ENCODE data around the gene TMEM62.

TMEM62 gene

GRCh38 chr15:43102187-43102586 is 31.2 kb upstream of the TMEM62 start:
- Histone ChIP-seq H3K36me3 (ENCODE audit: control insufficient read depth in 1 of 2, insufficient read depth in 2 of 2, low read length in 2 of 2) (peaks cover 8 to 12% of the 10 kb centered on the region in 2 donors), H3K4me3 (ENCODE audit: low read depth in 1 of 2, low read length in 2 of 2) (no peak overlapping the region), H3K27ac (ENCODE audit: low read length) (no peak overlapping the region), H3K27me3 (ENCODE audit: low read depth, low read length) (no peaks in the 10 kb centered on the region), H3K9me3 (ENCODE audit: control insufficient read depth in 1 of 2, low read length in 2 of 2) (no peaks in the 10 kb centered on the region), H3K4me1 (ENCODE audit: control insufficient read depth in 1 of 2, insufficient read depth in 2 of 2, low read length in 2 of 2) (peaks cover 6 to 16% of the 10 kb centered on the region in 2 donors)

GRCh38 chr15:43103907-43104306 is 29.5 kb upstream of the TMEM62 start:
- H3K36me3 ChIP-seq (ENCODE audit: control insufficient read depth in 1 of 2, insufficient read depth in 2 of 2, low read length in 2 of 2), result peaks cover 5% of the 10 kb centered on the region in 2 donors
- H3K4me3 ChIP-seq (ENCODE audit: low read depth in 1 of 2, low read length in 2 of 2), result no peak overlapping the region
- no peaks in the 10 kb centered on the region for H3K9me3 ChIP-seq (ENCODE audit: control insufficient read depth in 1 of 2, low read length in 2 of 2)
- H3K27ac ChIP-seq (ENCODE audit: low read length), result peak overlapping the region; percentile 54
- peaks cover 6 to 16% of the 10 kb centered on the region in 2 donors for H3K4me1 ChIP-seq (ENCODE audit: control insufficient read depth in 1 of 2, insufficient read depth in 2 of 2, low read length in 2 of 2)
- H3K27me3 ChIP-seq (ENCODE audit: low read depth, low read length), result no peaks in the 10 kb centered on the region

DNA sequence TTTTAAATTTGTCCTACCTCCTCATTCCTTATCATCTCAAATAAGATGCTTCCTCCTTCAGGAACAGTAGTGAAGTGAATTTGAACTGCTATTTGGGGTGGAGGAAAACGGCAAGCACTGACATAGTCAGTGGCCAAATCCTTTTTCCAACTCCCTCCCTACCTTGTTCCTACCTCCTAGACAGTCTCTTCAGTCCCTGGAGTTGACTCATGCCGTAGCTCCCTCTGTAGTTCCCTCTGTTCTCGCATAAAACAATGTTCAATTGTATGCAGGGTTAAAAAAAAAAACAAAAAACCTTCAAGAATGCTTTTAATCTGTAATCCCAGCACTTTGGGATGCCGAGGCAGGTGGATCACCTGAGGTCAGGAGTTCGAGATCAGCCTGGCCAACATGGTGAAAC is 29.0 kb upstream of the TMEM62 start:
- Histone ChIP-seq H3K27ac (ENCODE audit: low read length) (peak overlapping the region; percentile 54), H3K9me3 (ENCODE audit: control insufficient read depth in 1 of 2, low read length in 2 of 2) (no peaks in the 10 kb centered on the region), H3K36me3 (ENCODE audit: control insufficient read depth in 1 of 2, insufficient read depth in 2 of 2, low read length in 2 of 2) (peaks cover 5% of the 10 kb centered on the region in 2 donors), H3K4me1 (ENCODE audit: control insufficient read depth in 1 of 2, insufficient read depth in 2 of 2, low read length in 2 of 2) (peaks cover 6 to 16% of the 10 kb centered on the region in 2 donors), H3K27me3 (ENCODE audit: low read depth, low read length) (no peaks in the 10 kb centered on the region), H3K4me3 (ENCODE audit: low read depth in 1 of 2, low read length in 2 of 2) (peak overlapping the region in 1 of 2 donors; percentile 47)

DNA sequence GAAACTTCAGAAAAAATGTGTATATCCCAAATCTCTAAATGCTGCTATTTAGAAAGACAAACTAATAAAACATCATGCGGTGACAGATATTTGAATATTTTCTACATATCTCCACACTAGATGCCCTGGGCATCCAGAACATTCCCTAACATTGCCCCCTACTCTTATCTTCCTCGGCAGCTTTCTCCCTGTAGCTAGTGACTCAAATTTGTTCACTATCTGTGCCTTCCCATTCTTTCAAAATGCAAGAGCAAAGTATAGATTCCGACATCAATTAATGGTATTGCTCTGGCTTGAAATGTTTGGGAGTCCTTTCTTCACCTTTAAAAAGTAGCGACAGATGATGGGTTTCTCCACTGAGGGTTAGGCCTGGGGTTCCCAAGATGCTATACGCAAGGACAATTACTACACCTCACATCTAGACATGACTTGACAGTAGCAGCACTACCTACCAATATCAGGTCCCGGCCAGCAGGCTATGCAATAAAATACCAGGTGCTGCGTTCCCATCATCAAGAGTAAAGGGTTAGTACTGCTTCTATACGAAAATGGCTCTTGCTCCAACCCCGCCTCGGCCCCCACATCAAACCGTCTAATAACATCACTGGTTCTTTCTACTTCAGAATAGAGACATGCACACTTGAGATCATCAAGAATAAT is 28.2 kb upstream of the TMEM62 start:
- H3K27me3 ChIP-seq (ENCODE audit: low read depth, low read length), result no peaks in the 10 kb centered on the region
- H3K27ac ChIP-seq (ENCODE audit: low read length), result peak overlapping the region; percentile 98
- peaks cover 2 to 4% of the 10 kb centered on the region in 2 donors for H3K36me3 ChIP-seq (ENCODE audit: control insufficient read depth in 1 of 2, insufficient read depth in 2 of 2, low read length in 2 of 2)
- peak overlapping the region; percentile 90 to 97 for H3K4me3 ChIP-seq (ENCODE audit: low read depth in 1 of 2, low read length in 2 of 2)
- no peaks in the 10 kb centered on the region for H3K9me3 ChIP-seq (ENCODE audit: control insufficient read depth in 1 of 2, low read length in 2 of 2)
- peaks cover 6 to 16% of the 10 kb centered on the region in 2 donors for H3K4me1 ChIP-seq (ENCODE audit: control insufficient read depth in 1 of 2, insufficient read depth in 2 of 2, low read length in 2 of 2)

DNA sequence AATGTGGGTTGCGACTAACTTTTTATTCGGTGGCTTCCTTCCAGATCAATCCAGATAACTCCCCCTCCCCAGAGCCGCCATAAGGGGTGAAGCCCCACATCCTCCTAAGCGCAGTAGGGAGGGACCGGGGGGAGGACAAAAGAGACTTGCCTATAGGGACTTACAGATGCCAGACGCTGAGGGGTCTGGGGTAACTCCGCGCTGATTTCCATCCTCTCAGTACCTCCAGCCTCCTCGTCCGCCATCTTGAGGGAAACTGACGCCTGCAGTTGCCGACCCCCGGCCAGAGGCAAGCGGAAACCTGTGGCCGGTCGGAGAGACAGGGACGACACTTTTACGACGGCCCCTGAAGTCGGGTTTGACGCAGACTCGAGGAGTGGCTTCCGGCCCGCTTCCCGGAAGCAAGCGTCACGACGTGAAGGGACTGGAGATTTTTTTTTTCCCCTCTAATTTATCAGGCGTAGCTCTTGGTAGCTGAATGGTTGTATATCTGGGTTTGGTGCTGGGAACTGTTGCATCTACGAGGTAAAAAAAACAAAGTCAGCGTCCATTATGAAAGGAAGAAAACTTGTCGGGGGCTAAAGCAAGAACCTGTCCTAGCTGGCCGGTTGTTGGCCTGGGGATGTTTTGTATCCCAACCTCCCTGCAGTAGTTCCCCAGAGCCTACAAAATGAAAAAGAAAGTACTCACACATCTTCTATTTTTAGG is 27.5 kb upstream of the TMEM62 start, which contains the start of gene UBR1:
UBR1 (minus strand) TSS at position 261 of the 708 bp plus-strand sequence; CDS start at position 245, 16 bp downstream.
- Histone ChIP-seq H3K27me3 (ENCODE audit: low read depth, low read length) (no peaks in the 10 kb centered on the region), H3K9me3 (ENCODE audit: control insufficient read depth in 1 of 2, low read length in 2 of 2) (no peaks in the 10 kb centered on the region), H3K36me3 (ENCODE audit: control insufficient read depth in 1 of 2, insufficient read depth in 2 of 2, low read length in 2 of 2) (no peaks in the 10 kb centered on the region), H3K27ac (ENCODE audit: low read length) (peak within 1 kb of the TSS; percentile 98), H3K4me3 (ENCODE audit: low read depth in 1 of 2, low read length in 2 of 2) (peak within 1 kb of the TSS; percentile 90 to 97), H3K4me1 (ENCODE audit: control insufficient read depth in 1 of 2, insufficient read depth in 2 of 2, low read length in 2 of 2) (peaks cover 6 to 16% of the 10 kb centered on the region in 2 donors)

DNA sequence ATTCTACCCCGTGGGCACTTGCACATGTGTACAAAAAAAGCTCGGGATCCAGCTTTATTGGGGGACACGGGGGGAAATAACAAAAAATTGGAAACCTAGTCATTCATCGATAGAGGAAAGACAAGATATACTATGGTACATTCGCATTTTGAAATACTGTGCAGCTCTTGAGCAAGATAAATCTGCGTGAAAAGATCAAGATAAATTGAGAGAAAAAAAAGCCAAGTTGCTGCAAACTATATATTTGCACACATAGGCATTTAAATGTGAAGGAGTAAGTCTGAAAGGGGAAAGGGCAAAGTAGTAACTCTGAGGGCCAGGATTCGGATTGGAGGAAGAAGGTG is 26.9 kb upstream of the TMEM62 start:
- H3K9me3 ChIP-seq (ENCODE audit: control insufficient read depth in 1 of 2, low read length in 2 of 2), result no peaks in the 10 kb centered on the region
- H3K27ac ChIP-seq (ENCODE audit: low read length), result peak overlapping the region; percentile 98
- peaks cover 6 to 16% of the 10 kb centered on the region in 2 donors for H3K4me1 ChIP-seq (ENCODE audit: control insufficient read depth in 1 of 2, insufficient read depth in 2 of 2, low read length in 2 of 2)
- no peaks in the 10 kb centered on the region for H3K36me3 ChIP-seq (ENCODE audit: control insufficient read depth in 1 of 2, insufficient read depth in 2 of 2, low read length in 2 of 2)
- H3K27me3 ChIP-seq (ENCODE audit: low read depth, low read length), result no peaks in the 10 kb centered on the region
- peak overlapping the region; percentile 90 to 97 for H3K4me3 ChIP-seq (ENCODE audit: low read depth in 1 of 2, low read length in 2 of 2)

DNA sequence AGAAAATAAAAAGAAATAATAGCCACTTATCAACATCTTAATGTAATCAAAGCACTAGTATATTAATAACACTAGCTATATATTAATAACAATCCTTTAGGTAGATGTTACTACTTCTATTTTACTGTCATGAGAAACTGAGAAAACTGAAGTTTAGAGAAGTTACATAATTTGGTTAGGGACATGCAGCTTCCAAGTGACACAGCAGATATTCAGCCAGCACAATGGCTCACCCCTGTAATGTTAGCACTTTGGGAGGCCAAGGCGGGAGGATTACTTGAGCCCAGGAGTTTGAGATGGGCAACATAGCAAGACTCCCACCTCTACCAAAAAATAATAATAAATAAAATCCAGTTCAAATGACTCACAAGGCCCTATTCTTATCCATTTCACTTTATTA is 25.6 kb upstream of the TMEM62 start:
- Histone ChIP-seq H3K9me3 (ENCODE audit: control insufficient read depth in 1 of 2, low read length in 2 of 2) (no peaks in the 10 kb centered on the region), H3K4me1 (ENCODE audit: control insufficient read depth in 1 of 2, insufficient read depth in 2 of 2, low read length in 2 of 2) (peaks cover 6 to 16% of the 10 kb centered on the region in 2 donors), H3K27me3 (ENCODE audit: low read depth, low read length) (no peaks in the 10 kb centered on the region), H3K4me3 (ENCODE audit: low read depth in 1 of 2, low read length in 2 of 2) (no peak overlapping the region), H3K36me3 (ENCODE audit: control insufficient read depth in 1 of 2, insufficient read depth in 2 of 2, low read length in 2 of 2) (no peaks in the 10 kb centered on the region), H3K27ac (ENCODE audit: low read length) (no peak overlapping the region)

- Histone ChIP-seq H3K9me3 (ENCODE audit: control insufficient read depth in 1 of 2, low read length in 2 of 2) (no peaks in the 10 kb centered on the region), H3K27me3 (ENCODE audit: low read depth, low read length) (no peaks in the 10 kb centered on the region), H3K36me3 (ENCODE audit: control insufficient read depth in 1 of 2, insufficient read depth in 2 of 2, low read length in 2 of 2) (no peaks in the 10 kb centered on the region), H3K4me1 (ENCODE audit: control insufficient read depth in 1 of 2, insufficient read depth in 2 of 2, low read length in 2 of 2) (no peaks in the 10 kb centered on the region), H3K27ac (ENCODE audit: low read length) (no peak overlapping the region), H3K4me3 (ENCODE audit: low read depth in 1 of 2, low read length in 2 of 2) (no peak overlapping the region)
Observed at GRCh38 chr15:43111354-43111753, 22.0 kb upstream of the TMEM62 start.

DNA sequence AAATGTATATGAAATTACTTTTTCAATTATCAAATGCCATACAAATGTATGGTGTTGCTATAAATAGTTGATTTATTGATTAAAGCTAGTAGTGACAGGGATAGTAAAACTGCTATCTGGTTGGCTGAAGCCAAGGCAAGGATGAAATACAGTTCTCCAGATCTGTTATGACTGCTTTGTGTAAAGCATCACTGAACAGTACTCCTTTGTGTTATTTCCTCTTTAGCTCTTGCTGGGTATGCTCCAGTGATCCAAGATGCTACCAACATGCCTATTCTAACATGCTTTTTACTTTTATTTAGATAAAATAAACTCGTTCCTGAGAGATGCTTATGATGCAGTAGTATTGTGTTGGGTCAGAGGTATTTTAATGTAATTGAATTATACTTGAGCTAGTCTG is 15.1 kb upstream of the TMEM62 start:
- Histone ChIP-seq H3K27ac (ENCODE audit: low read length) (no peak overlapping the region), H3K36me3 (ENCODE audit: control insufficient read depth in 1 of 2, insufficient read depth in 2 of 2, low read length in 2 of 2) (no peaks in the 10 kb centered on the region), H3K4me3 (ENCODE audit: low read depth in 1 of 2, low read length in 2 of 2) (no peak overlapping the region), H3K27me3 (ENCODE audit: low read depth, low read length) (no peaks in the 10 kb centered on the region), H3K4me1 (ENCODE audit: control insufficient read depth in 1 of 2, insufficient read depth in 2 of 2, low read length in 2 of 2) (peaks cover 0 to 3% of the 10 kb centered on the region in 2 donors), H3K9me3 (ENCODE audit: control insufficient read depth in 1 of 2, low read length in 2 of 2) (no peaks in the 10 kb centered on the region)

DNA sequence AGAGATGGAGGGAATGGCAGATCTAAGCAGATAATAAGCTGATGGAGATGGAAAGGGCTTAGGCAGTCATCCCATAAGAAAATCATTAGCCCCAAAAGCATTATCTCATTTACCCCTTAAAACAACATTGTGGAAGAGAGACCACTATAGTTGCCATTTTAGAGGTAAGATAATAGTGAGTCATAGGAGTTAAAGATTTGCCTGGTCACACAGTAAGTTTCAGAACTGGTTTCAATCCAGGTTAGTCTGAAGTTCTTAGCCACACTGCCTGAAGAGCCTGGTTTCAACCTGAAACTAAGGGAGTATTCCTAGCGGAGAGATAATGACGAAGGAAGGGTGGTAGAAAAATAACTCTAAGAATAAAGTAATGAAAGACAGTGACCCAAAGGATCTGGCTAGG is 14.6 kb upstream of the TMEM62 start:
- Histone ChIP-seq H3K4me1 (ENCODE audit: control insufficient read depth in 1 of 2, insufficient read depth in 2 of 2, low read length in 2 of 2) (peaks cover 0 to 3% of the 10 kb centered on the region in 2 donors), H3K27me3 (ENCODE audit: low read depth, low read length) (no peaks in the 10 kb centered on the region), H3K9me3 (ENCODE audit: control insufficient read depth in 1 of 2, low read length in 2 of 2) (no peaks in the 10 kb centered on the region), H3K27ac (ENCODE audit: low read length) (no peak overlapping the region), H3K36me3 (ENCODE audit: control insufficient read depth in 1 of 2, insufficient read depth in 2 of 2, low read length in 2 of 2) (no peaks in the 10 kb centered on the region), H3K4me3 (ENCODE audit: low read depth in 1 of 2, low read length in 2 of 2) (no peak overlapping the region)

DNA sequence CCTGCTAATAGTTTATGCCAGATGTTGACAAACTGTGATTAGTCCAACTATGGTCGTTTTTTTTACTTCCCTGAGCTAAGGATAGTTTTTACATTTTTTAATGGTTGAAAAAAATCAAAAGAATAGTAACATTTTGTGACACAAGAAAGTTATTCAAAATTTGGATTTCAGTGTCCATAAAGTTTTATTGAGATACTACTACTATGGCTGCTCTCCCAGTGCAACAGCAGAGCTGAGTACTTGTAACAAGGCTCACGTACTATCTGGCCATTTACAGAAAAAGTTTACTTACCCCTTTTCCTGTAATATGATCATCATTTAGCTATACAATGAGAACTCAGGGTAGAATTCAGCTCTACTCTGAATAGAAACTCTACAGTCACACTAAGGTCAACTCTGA is 11.5 kb upstream of the TMEM62 start:
- H3K4me3 ChIP-seq (ENCODE audit: low read depth in 1 of 2, low read length in 2 of 2), result peak overlapping the region; percentile 58 to 92
- H3K36me3 ChIP-seq (ENCODE audit: control insufficient read depth in 1 of 2, insufficient read depth in 2 of 2, low read length in 2 of 2), result no peaks in the 10 kb centered on the region
- no peak overlapping the region for H3K27ac ChIP-seq (ENCODE audit: low read length)
- H3K4me1 ChIP-seq (ENCODE audit: control insufficient read depth in 1 of 2, insufficient read depth in 2 of 2, low read length in 2 of 2), result peaks cover 0 to 3% of the 10 kb centered on the region in 2 donors
- H3K9me3 ChIP-seq (ENCODE audit: control insufficient read depth in 1 of 2, low read length in 2 of 2), result no peaks in the 10 kb centered on the region
- H3K27me3 ChIP-seq (ENCODE audit: low read depth, low read length), result no peaks in the 10 kb centered on the region

Data from muscle layer of duodenum (tissue), 2 donors.